Activated naive CD8-positive, alpha-beta T cell (primary cell): Measurements from ENCODE around the gene CFAP53.
"Not testable (repeated sequence)": the region's sequence is repeated elsewhere in the genome, so short reads cannot be mapped to it uniquely, and the experiment has no call there.

Experiments
- H3K27ac Mint-ChIP-seq: one replicate; pipeline ENCODE4 v1.8.0; 2021; ENCODE audit warnings: mixed read lengths
- H3K27me3 Mint-ChIP-seq: one replicate; pipeline ENCODE4 v1.8.0; 2021; ENCODE audit warnings: mixed read lengths
- H3K36me3 Mint-ChIP-seq: one replicate; pipeline ENCODE4 v1.8.0; 2021; ENCODE audit warnings: mixed read lengths
- H3K4me1 Mint-ChIP-seq: one replicate; pipeline ENCODE4 v1.8.0; 2021; ENCODE audit warnings: low read depth, mixed read lengths
- H3K4me3 Mint-ChIP-seq: one replicate; pipeline ENCODE4 v1.8.0; 2021; ENCODE audit warnings: mild to moderate bottlenecking, mixed read lengths
- H3K9me3 Mint-ChIP-seq: one replicate; pipeline ENCODE4 v1.8.0; 2021; ENCODE audit warnings: low read depth, mixed read lengths

Gene CFAP53

GRCh38 chr18:50262977-50263376, 3.3 kb downstream of the CFAP53 start:
- no peaks in the 10 kb centered on the region for H3K9me3 Mint-ChIP-seq
- H3K27me3 Mint-ChIP-seq: peaks cover 1% of the 10 kb centered on the region
- H3K36me3 Mint-ChIP-seq: no peaks in the 10 kb centered on the region
- H3K27ac Mint-ChIP-seq: no peak overlapping the region
- H3K4me1 Mint-ChIP-seq: peaks cover 19% of the 10 kb centered on the region
- H3K4me3 Mint-ChIP-seq: no peak overlapping the region

DNA sequence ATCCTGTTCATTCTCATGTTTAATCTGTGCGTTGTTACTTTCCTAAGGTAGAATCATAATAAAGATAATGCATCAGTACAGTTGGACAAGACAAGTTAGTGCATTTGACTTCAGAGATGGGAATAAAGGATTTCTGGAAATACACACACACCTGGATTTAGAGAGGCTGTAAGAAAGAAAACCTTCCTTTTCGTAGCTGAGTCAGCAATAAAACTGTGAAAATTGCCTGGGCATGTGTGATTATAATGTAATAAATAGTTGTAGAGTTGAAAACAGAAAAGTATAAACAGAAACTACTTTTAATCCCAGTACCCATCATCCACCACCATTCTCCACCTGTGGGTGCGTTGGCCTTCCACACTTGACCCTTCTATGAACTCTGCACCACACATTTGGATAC, 15.4 kb downstream of the CFAP53 start:
- Mint-ChIP-seq H3K27me3 (no peaks in the 10 kb centered on the region), H3K27ac (no peak overlapping the region), H3K4me1 (peaks cover 3% of the 10 kb centered on the region), H3K36me3 (peaks cover 3% of the 10 kb centered on the region), H3K4me3 (no peak overlapping the region), H3K9me3 (no peaks in the 10 kb centered on the region)

DNA sequence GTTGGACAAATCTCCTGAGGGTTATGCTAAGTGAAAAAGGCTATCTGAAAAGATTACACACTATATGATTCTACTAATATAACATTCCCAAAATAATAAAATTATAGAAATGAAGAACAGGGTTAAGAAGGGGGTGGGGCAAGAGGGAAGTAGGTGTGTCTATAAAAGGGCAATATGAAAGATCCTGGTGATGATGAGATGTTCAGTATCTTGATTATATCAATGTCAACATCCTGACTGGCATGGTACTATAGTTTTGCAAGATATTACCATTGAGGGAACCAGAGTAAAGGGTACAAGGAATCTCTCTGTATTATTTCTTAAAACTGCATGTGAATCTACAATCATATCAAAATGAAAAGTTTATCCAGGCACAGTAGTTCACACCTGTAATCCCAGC, 16.7 kb downstream of the CFAP53 start:
- Mint-ChIP-seq H3K4me3 (no peak overlapping the region), H3K27ac (no peak overlapping the region), H3K27me3 (no peaks in the 10 kb centered on the region), H3K36me3 (peaks cover 3% of the 10 kb centered on the region), H3K4me1 (peaks cover 3% of the 10 kb centered on the region), H3K9me3 (no peaks in the 10 kb centered on the region)

DNA sequence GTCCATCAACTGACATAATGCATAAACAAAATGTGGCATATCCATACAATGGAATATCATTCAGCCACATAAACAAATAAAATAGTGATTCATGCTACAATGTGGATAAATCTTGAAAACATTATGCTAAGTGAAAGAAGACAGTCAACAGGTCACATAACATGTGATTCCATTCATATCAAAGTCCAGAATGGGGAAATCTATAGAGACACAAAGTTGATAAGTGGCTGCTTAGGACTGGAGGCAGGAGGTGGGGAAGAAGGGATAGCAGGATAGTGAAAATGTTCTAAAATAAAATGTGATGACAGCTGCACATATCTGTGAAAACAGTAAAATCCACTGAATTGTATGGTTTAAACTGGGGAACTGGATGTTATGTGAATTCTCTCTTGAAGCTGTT, 18.7 kb downstream of the CFAP53 start:
- peaks cover 4% of the 10 kb centered on the region for H3K27me3 Mint-ChIP-seq

GRCh38 chr18:50241768-50242167, 24.5 kb downstream of the CFAP53 start:
- H3K4me3 Mint-ChIP-seq, H3K4me1 Mint-ChIP-seq, H3K27ac Mint-ChIP-seq: not testable (repeated sequence)
- H3K27me3 Mint-ChIP-seq: peaks cover 11% of the 10 kb centered on the region
- H3K9me3 Mint-ChIP-seq: peaks cover 18% of the 10 kb centered on the region
- peaks cover 17% of the 10 kb centered on the region for H3K36me3 Mint-ChIP-seq

More for the DNA sequence above, 18.7 kb downstream of the CFAP53 start:
- no peak overlapping the region for H3K27ac Mint-ChIP-seq
- H3K4me3 Mint-ChIP-seq: no peak overlapping the region
- peaks cover 3% of the 10 kb centered on the region for H3K4me1 Mint-ChIP-seq
- peaks cover 4% of the 10 kb centered on the region for H3K36me3 Mint-ChIP-seq
- peaks cover 4% of the 10 kb centered on the region for H3K9me3 Mint-ChIP-seq

- Mint-ChIP-seq H3K4me1 (no peaks in the 10 kb centered on the region), H3K9me3 (peaks cover 18% of the 10 kb centered on the region), H3K27me3 (peaks cover 11% of the 10 kb centered on the region), H3K27ac (no peak overlapping the region), H3K36me3 (peaks cover 17% of the 10 kb centered on the region), H3K4me3 (no peak overlapping the region)
Observed at GRCh38 chr18:50240080-50240563, 26.2 kb downstream of the CFAP53 start.

DNA sequence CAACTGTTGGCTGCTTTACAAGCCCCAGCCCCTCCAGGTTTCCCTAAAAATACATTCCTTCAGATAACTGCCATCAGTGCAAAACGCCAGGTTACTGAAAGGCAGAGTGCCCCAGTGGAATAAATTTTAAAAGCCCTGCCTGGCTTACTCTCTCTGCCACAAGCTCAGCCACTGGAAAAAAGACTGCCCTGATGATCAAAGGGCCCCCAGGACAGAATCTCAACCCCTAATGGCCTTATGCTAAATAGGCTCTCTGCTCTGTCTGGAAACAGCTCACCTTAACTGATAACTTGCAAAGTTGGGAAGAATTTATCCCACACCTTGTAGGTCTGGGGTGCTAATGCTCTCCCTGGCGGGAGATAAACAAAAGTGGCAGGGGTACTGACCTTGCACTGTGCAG, 33.9 kb downstream of the CFAP53 start:
- Mint-ChIP-seq H3K4me3 (no peak overlapping the region), H3K27ac (no peak overlapping the region), H3K4me1 (no peaks in the 10 kb centered on the region), H3K9me3 (no peaks in the 10 kb centered on the region), H3K27me3 (peaks cover 5% of the 10 kb centered on the region), H3K36me3 (no peaks in the 10 kb centered on the region)

DNA sequence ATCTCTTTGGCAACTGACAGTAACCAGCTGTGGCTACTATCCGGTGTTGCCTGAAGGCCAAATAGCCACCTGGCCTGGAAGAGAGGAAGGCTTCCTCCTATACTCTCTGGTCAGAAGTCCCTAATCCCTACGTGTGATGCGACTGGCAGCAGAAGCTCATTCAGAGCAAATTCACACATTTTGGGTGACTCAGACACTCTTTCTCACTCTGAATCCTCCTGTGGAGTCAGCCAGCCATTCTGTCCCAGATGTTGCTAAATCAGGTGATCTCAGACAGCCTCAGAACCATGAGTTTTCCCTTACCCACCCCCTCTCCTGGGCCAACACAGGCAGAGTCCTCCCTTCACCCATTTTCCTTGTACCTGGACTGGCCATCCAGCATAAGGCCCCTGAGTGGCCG, 34.7 kb downstream of the CFAP53 start:
- Mint-ChIP-seq H3K27ac (no peak overlapping the region), H3K4me3 (no peak overlapping the region), H3K27me3 (peaks cover 5% of the 10 kb centered on the region), H3K9me3 (no peaks in the 10 kb centered on the region), H3K36me3 (no peaks in the 10 kb centered on the region), H3K4me1 (no peaks in the 10 kb centered on the region)

DNA sequence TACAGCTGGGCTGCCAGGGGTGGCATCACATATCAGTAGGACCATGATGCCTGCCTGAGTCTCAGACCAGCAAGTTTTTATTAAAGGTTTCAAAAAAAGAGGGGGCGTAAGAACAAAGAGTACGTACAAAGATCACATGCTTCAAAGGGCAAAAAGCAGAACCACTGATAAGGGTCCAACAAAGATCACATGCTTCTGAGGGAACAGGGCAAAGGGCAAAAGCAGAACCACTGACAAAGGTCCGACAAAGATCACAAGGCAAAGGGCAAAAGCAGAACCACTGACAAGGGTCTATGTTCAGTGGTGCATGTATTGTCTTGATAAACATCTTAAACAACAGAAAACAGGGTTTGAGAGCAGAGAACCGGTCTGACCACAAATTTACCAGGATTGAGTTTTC, 46.0 kb downstream of the CFAP53 start:
- H3K36me3 Mint-ChIP-seq: peaks cover 11% of the 10 kb centered on the region
- H3K4me1 Mint-ChIP-seq, H3K27me3 Mint-ChIP-seq, H3K27ac Mint-ChIP-seq, H3K4me3 Mint-ChIP-seq: not testable (repeated sequence)
- H3K9me3 Mint-ChIP-seq: peaks cover 13% of the 10 kb centered on the region

DNA sequence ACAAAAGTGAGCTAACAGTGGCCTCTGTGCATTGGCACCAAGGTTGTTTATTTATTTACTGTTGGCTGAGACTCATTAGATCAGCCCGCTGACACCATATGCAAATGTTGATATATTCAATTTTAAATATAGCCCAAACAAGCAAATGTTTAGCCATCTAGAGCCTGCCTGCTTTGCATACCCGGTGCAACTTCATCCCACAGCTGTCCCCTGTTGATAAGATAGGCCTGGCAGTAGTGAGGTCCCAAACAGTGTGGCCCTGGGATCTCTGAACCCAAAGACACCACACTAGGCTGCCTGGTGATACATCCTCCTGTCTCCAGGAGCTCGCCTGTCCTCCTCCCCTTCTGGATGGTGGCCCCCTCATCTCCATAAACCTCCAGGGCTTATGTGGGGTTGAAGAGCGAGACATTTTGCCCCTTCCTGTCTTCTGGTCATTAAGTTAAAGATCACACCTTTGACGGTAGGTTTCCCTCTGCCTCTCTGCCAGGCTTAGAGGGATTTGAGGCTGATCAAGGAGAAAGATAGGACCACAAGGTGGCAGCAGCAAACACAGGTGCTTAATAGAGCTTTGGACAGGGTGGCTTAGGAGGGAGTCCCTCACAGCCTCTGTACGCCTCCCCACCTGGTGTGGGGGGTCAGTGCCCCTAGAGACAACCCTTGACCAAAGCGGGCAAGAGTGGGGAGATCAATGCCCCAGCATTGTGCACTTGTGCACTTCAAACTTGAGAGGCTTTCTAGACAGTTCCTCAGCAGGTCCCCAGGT, 47.7 kb downstream of the CFAP53 start:
- Mint-ChIP-seq H3K4me1 (no peaks in the 10 kb centered on the region), H3K27me3 (peaks cover 9% of the 10 kb centered on the region), H3K4me3 (no peak overlapping the region), H3K9me3 (peaks cover 13% of the 10 kb centered on the region), H3K36me3 (peaks cover 11% of the 10 kb centered on the region), H3K27ac (no peak overlapping the region)

DNA sequence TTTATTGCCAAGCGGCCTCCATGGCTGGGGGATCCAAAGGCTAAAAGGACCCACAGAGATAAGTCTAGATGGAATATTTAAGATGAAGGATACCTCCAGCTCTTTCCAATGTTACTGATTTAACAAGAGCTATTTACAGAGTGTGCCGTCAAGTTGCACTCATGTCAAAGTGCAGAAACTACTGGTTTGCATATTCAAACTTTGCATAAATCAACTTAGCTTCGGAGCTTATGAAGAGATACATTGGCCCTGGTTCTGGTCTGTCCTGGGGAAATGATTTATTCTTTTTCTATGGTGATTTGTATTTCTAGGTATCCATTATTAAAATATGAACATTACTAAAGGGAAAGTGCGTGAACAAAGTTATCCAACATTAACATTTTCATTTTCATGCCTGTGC, 57.0 kb downstream of the CFAP53 start:
- no peak overlapping the region for H3K27ac Mint-ChIP-seq
- no peak overlapping the region for H3K4me3 Mint-ChIP-seq
- no peaks in the 10 kb centered on the region for H3K9me3 Mint-ChIP-seq
- peaks cover 3% of the 10 kb centered on the region for H3K4me1 Mint-ChIP-seq
- H3K36me3 Mint-ChIP-seq: no peaks in the 10 kb centered on the region
- H3K27me3 Mint-ChIP-seq: peaks cover 21% of the 10 kb centered on the region

DNA sequence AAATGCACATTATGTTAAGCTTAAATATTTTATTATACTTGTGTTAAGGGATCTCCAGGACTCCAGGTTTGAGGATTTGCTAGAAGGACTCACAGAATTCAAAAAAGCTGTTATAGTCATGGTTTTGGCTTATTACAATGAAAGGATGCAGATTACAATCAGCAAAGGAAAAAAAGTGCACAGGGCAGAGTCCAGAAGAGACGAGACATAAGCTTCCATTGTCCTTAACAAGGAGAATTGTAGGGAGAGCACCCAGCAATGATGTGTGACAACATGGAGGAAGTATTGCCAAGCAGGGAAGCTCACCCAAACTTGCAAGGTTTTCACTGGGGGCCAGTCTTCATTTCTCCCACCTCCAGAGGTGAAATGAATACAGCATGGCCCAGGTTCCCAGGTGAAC, 58.6 kb downstream of the CFAP53 start:
- no peak overlapping the region for H3K27ac Mint-ChIP-seq
- peaks cover 33% of the 10 kb centered on the region for H3K27me3 Mint-ChIP-seq
- peaks cover 10% of the 10 kb centered on the region for H3K4me1 Mint-ChIP-seq
- no peaks in the 10 kb centered on the region for H3K36me3 Mint-ChIP-seq
- H3K9me3 Mint-ChIP-seq: no peaks in the 10 kb centered on the region
- H3K4me3 Mint-ChIP-seq: no peak overlapping the region

GRCh38 chr18:50203801-50204604, 62.3 kb downstream of the CFAP53 start:
- Mint-ChIP-seq H3K4me3 (no peak overlapping the region), H3K9me3 (no peaks in the 10 kb centered on the region), H3K36me3 (no peaks in the 10 kb centered on the region), H3K4me1 (peaks cover 10% of the 10 kb centered on the region), H3K27me3 (peaks cover 41% of the 10 kb centered on the region), H3K27ac (no peak overlapping the region)

DNA sequence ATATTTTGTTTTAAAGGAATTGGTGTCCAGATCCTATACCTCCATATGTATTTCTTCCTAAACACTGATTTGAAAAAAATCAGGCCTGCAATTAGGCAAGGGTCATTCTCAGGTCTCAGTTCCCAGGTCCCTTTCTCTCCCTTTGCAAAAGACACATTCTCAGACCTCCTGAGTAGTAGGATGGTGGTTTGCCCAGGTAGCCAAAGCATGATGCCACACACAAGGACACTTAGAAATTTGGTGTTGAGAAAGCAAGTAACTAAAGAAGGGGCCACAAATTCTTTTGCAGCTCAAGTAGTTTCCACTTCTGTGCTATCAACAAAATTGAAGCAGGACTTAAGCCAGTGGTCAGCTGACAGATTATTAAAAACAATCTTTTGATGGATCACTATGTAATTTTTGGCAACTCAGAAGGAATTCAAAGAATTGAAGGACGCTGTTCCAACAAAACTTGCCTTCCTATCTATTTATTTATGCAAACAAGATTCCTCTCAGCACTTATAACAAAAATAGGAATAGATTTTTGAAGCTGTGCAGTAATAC, 64.7 kb downstream of the CFAP53 start:
- peaks cover 53% of the 10 kb centered on the region for H3K27me3 Mint-ChIP-seq
- H3K4me3 Mint-ChIP-seq: no peak overlapping the region
- H3K4me1 Mint-ChIP-seq: peaks cover 10% of the 10 kb centered on the region
- H3K9me3 Mint-ChIP-seq: no peaks in the 10 kb centered on the region
- no peaks in the 10 kb centered on the region for H3K36me3 Mint-ChIP-seq
- H3K27ac Mint-ChIP-seq: no peak overlapping the region

GRCh38 chr18:50199921-50200320, 66.4 kb downstream of the CFAP53 start:
- Mint-ChIP-seq H3K27me3 (peaks cover 51% of the 10 kb centered on the region), H3K9me3 (no peaks in the 10 kb centered on the region), H3K36me3 (no peaks in the 10 kb centered on the region), H3K27ac (no peak overlapping the region), H3K4me1 (peaks cover 16% of the 10 kb centered on the region), H3K4me3 (no peak overlapping the region)
